Tibial nerve (tissue), 4 donors: ENCODE measurements around the gene TRIM69.

Experiments used
- CTCF ChIP-seq, 5 experiments: fragments of 200-600 bp in 3 of 5; fragments of 450-650 bp in 2 of 5; sonication (generic) in 3 of 5; IDR thresholded peaks; one replicate each; pipeline ENCODE4 v1.5.1; 2016 to 2019; ENCODE audit warnings: antibody characterized with exemption in 5 of 5, mild to moderate bottlenecking in 3 of 5, moderate library complexity in 2 of 5
- EP300 ChIP-seq, 2 donors: sonication (generic); formaldehyde crosslinking; IDR thresholded peaks; one replicate each; pipeline ENCODE4 v1.6.1; 2017; ENCODE audit warnings: antibody characterized with exemption in 2 of 2, mild to moderate bottlenecking in 1 of 2
- POLR2A ChIP-seq, 2 donors: fragments of 450-650 bp; IDR thresholded peaks; one replicate each; pipeline ENCODE4 v1.6.1; 2017; ENCODE audit warnings: antibody characterized with exemption in 2 of 2, mild to moderate bottlenecking in 2 of 2, moderate library complexity in 2 of 2

- no peak for TF ChIP-seq EP300 (IDR thresholded peaks at IDR 0.05)
- no peak for TF ChIP-seq CTCF (IDR thresholded peaks at IDR 0.05)
- no peak for TF ChIP-seq POLR2A (IDR thresholded peaks at IDR 0.05)
Measured at GRCh38 chr15:44775953-44776352, 39.6 kb downstream of the TRIM69 start.
